Mucosa of gallbladder (tissue), 1 donor: ENCODE measurements around the gene ABCC11. TPM values are rescaled to one million over a fixed set of nuclear protein-coding genes. Genes with fewer than 3 reads are reported as not detected.
A peak's percentile ranks its signal among the peaks of the same experiment; 100 is the strongest.
"Not testable (repeated sequence)": the region's sequence is repeated elsewhere in the genome, so short reads cannot be mapped to it uniquely, and the experiment has no call there.

ENCODE experiments used
- DNase-seq: peaks from one replicate; pipeline ENCODE4 v3.0.0-alpha.2; 2020; ENCODE audit warnings: low spot score
- total RNA-seq: library from RNA; stranded (reverse); gene quantifications from one replicate; pipeline ENCODE4 v1.2.1, GENCODE V29; 2021
- donor health status: DM: no; HTN: no; CAD: no.

The ABCC11 gene
- total RNA-seq, 1 donor from 2014 or later: 0.81 TPM

DNA sequence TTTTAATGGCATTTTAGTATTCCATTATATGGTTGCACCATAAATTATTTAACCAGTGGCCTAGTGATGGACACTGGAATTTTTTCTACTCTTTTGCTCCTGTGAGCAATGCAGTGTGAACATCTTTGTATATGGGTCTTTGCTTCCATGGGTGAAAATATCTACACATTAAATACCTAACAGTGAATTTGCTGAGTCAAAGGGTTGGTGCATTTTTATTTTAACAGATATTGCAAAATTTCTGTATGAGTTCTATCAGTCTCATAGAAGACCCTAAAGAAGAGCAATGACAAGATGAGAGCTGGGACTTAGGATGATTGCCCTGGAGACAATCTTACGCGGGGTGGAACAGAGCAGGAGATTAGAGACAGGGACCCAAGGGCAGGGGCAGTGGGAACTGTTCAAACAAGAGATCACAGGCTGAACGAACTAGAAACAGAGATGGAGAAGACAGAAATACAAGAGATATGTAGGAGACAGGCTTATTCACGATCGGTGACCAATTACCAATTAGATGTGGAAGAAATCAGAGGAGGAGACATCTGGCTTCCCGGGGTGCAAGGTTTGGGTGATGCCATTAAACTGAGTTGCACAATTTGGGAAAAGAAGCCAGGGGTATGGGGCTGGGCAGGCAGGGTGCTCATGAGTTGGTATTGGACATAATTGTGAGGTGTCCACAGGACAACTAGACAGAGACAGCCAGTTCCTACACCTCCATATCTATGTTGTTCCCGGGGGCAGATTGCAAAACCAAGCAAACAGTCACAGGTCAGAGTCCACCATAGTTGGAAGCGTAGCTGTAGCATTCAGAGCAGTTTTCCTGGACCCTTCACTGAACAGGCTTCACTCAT, 43.1 kb downstream of the ABCC11 start:
- DNase-seq: peak; percentile 70

DNA sequence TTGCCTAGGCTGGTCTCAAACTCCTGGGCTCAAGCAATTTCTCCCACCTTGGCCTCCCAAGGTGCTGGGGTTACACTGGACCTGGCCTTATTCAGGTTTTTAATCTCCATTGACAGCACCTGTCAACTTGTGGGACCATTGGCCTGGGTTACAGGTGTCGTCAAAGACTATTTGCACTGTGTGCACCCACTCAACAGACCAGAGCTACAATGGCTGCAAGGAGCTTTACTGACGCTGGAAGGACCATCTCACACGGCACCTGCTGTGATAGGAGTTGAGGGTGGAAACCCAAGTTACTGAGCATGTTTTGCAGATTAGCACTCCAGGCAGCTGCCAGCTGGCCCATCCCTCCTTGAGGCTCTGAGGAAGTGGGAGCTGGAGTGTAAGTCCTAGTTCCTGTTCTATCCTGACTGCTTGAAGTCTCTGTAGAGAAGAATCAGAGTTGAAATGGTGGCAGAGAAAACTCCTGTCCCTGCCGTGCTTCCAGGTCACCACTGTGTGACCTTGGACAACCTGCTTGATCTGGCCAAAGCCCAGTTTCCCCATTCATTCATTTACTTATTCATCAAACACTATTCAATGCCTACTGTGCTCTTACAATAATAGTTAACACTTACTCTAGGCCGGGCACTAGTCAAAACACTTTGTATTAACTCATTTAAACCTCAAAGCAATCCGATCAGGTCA, 45.7 kb downstream of the ABCC11 start:
- no peak for DNase-seq

DNA sequence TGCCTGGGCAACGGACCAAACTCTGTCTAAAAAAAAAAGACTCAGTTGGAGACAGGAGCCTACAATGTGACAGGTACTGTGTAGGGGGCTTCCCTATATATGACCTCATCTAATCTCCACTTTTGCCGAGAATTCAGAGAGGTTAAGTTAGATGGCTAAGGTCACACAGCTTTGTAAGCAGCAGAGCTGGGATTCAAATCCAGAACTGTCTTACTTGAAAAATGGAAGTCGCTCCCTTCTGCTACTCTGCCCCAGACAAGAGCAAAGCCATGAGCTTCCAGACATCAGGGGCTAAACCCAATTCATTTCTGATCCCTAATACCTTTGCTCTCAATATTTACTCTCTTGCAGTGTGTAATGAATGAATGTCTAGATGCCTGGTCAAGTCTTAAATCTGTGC, 50.0 kb downstream of the ABCC11 start:
- no peak for DNase-seq

DNA sequence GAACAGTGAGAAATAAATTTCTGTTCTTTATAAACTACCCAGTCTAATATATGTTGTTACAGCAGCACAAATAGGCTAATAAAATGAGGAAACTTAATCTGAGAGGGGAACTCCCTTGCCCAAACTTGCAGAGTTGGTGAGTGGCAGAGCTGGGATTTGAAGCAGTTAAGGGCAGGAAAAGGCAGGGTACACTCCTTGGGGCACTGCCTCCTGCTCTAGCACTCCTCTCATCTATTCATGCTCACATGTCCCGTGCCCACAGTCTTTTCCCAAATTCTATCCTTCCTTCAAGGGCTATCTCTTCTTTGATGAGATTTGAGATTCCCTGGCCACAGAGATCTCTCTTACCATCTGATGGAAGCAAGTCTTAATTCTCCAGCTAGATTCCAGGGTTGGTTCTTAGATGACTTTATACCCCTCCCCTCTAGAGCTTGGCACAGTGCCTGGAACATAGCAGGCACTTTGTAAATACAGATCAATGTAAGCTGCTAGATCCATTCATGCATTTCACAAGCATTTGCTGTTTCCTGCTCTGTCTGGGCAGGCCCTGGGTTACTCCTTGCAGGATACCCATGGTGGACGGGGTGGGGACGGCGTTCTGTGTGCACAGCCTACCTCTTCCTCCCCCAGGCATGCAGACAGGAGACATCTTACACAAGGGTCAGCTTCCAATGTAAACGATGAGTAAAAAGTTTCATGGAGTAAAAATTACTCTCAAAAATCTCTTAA, 52.3 kb downstream of the ABCC11 start:
- peak; percentile 77 for DNase-seq

DNA sequence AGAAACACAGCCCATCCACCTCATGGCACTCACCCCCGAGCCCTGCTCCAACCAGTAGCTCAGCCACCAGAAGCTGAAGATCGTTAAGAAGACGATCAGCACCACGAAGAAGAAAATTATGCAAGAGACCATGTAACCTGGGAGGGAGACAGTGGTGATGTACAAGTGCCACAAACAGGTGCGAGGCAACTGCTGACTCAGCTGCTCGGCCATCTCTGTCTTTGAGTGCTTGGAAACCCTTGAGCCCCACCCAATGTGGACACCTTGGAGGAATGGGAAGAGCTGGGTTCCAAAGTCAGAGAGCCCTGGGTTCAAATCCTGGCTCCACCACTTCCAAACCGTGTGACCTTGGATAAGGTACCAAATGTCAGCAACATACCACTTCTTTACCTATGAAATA, 53.5 kb downstream of the ABCC11 start:
- DNase-seq: no peak

DNA sequence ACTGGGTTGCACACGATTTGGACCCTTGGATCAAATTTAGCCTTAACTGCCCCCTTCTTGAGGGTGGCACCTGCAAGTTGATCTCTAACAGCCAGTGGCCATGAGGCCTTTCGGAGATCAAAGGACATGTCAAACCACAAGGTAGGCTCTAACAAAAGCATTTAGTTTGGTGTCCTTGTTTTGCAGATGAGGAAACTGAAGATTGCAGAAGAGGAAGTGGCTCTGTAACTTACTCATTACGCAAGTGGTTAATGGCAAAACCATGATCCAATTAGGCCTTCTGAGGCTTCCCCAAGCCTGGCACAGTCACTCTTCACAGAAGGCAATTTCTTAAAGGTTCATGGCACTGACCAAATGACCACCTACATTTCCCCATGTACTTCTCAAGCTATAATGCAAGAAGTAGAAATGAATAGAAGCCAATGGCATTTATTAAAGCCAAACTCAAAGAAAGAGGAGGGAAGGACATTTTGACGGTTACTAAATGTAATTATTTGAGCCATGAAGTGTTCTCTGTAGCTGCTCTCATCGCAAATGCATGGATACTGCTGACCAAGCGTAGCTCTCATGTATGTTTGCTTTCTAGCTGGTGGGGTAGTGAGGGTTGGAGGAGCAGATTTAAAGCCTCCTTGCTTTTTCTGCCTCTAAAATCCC, 58.8 kb downstream of the ABCC11 start:
- no peak for DNase-seq

DNA sequence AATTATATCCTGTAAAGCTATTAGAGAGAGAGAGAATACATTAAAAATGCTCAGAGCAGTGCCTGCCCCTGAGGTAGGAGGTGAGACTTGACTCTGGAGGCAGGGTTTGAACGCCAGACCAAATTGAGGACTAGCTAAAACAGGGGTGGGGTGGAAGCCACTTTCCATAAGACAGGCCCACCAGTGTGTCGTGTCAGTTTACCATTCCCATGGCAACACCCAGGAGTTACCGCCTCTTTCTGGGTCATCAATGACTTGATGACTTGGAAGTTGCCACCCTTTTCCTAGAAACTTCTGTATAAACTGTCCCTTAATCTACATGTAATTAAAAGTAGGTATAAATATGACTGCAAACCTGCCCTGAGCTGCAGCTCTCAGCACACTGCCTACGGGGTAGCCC, 59.6 kb downstream of the ABCC11 start:
- no peak for DNase-seq

DNA sequence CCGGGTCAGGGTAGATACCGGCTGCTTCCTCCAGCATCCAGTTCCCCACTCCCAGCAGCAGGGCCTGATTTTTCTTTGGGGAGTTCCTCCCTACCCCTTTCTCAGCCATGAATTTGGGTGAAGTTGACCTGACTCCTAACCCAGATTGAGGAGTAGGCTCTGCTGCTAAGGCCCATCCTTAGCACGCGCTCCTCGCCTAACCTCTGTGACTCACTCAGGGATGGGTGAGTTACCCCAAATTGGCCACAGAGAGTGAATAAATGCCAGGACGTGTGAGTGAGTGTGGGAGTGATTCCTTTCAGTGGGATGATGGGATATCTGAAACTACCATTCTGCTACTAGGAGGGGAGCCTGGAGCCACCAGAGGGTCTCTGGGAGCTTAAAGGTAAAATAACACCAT, 62.7 kb downstream of the ABCC11 start:
- DNase-seq: no peak

DNA sequence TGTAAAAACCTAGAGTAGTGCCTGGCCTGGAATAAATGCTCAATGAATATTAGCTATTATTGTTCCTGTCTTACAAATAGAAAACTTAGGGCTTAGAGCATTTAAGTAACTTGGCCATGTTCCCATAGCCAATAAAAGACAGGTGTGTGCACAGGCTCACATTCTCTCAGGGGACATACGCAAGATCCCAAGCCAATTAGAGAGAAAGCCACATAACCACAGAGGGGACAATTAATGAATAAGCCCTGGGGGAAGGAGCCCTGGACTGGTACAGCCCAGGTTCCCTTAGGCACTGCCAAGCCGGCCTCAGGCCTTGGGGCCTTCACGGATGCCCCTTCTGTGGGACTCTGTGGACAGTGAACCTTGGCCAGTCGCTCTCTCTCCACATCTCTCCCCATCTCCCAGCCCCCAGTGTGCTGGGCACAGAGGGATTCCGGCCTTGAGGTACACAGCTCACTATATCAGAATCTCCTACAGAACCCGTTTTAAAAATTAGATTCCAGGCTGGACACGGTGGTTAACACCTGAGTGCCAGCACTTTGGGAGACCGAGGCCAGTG, 64.3 kb downstream of the ABCC11 start:
- DNase-seq: no peak

DNA sequence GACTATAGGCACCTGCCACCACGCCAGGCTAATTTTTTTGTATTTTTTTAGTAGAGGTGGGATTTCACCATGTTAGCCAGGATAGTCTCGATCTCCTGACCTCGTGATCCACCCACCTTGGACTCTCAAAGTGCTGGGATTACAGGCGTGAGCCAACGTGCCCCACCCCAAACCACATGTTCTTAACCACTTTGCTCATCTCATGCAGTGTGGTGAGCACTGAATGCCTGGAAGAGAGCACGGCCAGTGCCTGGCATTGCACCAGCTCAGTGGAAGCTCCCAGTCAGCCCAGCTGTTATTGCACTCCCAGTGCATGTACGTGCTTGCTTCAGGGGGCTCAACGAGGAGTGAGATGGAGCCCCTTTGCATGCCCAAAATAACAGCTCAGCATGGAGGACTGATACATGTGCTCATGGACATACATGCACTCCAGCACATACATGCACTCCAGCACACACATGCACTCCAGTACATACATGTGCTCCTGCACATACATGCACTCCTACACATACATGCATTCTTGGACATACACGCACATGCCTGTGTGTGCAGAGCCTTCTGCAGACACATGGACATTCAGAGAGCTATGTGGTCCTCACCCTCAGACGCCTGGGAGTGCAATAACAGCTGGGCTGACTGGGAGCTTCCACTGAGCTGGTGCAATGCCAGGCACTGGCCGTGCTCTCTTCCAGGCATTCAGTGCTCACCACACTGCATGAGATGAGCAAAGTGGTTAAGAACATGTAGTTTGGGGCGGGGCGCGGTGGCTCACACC, 65.4 kb downstream of the ABCC11 start:
- DNase-seq: not testable (repeated sequence)

DNA sequence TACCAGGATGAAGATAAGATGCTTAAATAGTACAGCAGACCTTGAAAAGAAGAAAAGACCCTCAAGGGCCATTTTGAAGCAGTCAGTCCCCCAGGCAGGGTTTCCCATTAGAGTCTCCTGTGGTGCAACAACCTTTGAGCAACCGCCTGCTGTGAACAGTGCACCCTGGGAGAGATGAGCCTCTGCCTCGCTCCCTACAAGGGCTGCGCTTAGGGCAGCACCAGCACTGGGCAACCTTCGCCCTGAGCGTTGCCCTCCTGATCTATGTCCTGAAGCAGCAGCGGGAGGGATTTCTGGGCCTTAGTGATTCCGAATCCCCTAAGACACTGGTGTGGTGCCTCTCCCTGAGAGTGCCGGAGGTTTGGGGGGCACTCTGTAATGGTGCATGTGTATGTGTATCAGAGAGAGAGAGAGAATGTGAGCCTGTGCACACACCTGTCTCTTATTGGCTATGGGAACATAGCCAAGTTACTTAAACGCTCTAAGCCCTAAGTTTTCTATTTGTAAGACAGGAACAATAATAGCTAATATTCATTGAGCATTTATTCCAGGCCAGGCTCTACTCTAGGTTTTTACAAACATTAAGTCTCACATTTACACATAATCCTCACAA, 66.4 kb downstream of the ABCC11 start:
- DNase-seq: no peak

DNA sequence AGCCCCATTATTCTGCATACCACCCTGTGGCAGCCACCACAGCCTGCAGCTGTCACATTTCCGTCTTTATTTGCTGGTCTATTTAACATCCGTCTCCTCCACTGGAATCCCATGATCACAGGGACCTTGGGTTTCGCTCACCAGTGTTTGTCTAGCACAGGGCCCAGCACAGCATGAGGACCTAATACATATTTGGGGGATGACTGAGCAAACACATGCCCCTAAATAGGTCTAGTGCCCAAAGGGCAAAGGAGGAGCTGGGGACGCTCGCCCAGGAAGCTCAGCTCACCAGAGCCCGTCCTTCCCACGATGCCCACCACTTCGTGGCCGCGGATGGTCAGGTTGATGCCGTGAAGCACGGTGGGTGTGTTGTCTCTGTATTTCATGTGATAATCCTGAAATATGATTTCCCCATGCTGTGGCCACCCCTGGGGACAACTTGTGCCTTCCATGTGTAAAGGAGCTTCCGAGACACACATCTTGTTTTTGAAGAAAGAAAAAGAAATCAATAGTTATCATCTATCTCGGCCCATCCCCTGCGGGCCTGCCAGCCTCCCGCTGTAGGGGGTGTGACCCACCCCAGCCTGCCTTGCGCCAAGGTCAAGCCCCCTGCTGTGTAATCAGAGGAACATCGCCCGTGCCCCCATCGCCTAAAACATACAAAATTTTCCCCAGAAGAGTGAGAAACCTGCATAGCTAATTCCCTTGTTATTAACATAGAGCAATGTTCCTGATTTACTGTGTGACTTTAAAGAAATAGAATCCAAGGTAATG, 70.5 kb downstream of the ABCC11 start:
- DNase-seq: no peak

DNA sequence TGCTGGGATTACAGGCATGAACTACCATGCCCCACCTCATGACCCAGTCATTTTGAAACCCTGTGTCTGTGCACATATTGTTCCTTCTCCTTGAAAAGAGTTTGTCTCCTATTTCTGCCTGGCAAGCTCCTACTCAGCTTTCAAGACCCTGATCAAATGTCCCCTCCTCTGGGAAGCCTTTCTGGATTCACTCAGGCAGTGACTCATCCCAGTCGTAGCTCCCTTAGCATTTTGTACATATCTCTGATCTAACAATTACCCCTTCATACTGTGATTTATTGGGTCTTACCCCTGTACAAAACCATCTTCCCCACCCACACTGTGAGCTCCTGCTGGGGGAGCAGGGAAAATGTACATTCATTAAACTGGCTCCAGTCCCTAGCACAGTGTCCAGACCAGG, 73.5 kb downstream of the ABCC11 start:
- no peak for DNase-seq

DNA sequence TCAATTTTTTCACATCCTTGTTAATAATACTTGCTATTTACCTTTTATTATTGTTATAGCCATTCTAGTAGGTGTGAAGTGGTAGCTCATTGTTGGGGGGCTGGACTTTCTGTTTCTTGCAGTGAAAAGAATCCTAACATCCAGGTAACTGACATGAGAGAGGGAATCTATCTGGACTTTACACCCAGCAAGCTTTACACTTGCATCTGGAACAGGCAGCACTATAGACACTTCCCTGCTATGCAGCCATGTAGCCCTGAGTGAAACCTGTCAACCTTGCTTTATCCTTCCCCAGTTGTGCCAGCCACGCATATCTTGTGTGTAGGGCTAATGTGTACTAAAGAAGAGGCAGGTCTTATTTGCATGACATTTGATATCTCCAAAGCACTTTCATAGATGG, 74.7 kb downstream of the ABCC11 start:
- DNase-seq: no peak

DNA sequence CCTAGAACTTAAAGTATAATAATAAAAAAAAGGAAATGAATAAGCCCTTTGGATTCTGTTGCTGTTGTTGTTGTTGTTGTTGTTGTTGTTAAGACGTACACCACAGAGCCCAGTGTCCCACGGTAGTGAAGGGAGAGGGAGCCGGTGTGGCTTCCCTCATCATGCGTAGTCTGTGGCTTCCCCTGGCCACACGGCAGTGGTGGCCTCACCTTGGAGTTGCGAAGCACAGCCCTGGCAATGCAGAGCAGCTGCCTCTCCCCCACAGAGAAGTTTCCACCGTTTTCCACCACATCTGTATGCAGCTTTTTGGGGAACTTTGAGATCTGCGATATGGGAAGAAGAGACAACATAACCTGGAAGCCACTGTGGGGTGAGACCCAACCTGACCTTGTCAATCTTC, 77.4 kb downstream of the ABCC11 start:
- DNase-seq: no peak

DNA sequence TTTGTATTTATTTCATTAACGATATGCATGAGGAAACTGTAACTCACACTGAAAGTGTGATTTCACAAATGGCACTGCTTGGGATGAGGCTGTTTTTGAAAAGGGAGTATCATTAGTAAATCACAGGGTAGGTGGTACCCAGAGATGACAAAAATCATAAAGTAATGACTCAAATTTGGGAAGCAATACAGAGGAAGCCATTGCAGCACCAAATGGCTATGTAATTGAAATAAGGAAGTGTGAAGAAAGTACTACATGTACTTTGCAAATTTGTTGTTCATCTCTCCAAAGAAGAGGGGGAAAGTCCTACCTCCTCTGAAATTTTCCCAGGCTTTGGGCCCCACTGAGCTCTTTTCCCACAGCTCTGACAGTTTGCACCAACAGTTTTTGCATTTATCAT, 79.3 kb downstream of the ABCC11 start:
- no peak for DNase-seq

DNA sequence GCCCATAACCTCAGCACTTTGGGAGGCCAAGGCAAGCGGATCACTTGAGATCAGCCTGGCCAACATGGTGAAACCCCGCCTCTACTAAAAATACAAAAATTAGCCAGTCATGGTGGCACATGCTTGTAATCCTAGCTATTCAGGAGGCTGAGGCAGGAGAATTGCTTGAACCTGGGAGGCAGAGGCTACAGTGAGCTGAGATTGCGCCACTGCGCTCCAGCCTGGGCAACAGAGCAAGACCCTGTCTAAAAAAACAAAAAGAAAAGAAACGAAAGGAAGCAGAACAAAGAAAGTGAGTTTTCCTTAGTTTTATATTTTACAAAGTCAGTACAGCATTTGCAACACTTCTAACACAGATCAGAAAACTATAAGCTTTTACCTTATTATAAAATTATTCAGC, 80.7 kb downstream of the ABCC11 start:
- DNase-seq: not testable (repeated sequence)

DNA sequence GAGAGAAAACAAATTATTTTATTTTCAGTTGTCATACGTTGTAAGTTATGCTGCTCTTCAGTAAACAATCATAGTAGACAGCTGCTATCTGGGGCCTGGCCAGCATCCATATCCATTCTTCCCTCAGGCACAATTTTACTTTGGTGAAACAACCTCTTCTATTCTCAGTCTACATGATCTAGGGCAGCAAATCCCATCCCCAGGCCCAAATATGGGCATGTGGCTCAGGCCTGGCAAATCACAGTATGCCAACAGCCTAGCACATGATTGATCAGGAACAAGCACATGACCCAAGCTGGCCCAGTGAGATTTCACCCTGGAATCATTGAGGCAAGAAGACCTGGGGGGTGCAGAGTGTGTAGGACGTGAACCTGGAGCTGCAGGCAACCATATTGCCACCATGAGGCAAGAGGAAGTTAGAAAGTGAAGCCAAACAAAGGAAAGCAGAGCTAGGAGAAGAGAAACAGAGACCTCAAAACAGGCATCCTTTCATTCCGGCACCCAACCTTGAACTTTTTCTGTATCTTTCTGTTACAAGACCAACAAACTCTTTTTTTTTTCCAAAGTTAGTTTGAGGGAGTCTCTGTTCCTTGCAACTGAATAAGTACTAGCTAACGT, 81.3 kb downstream of the ABCC11 start:
- no peak for DNase-seq
